NOMO-1 (cell line): ENCODE results near the gene CELF1.

Experiments
- DNase-seq, 2 experiments: peaks; one replicate each; lab custom pipeline; 2025; ENCODE audit not compliant: unreplicated experiment in 2 of 2; lab: John Stamatoyannopoulos, UW

Gene CELF1

DNA sequence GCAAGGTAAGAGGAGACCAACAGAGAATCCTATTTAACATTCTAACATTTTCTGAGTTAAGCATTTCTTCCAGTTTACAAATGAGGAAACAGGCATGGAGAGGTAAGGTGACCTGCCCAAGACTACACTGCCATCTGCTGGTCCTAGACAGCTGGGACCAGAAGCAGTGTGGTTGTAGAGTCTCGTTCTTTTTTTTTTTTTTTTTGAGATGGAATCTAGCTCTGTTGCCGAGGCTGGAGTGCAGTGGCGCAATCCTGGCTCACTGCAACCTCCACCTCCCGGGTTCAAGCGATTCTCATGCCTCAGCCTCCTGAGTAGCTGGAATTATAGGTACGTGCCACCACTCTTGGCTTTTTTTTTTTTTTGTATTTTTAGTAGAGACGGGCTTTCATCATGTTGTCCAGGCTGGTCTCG, 98.7 kb downstream of the CELF1 start:
- peak; percentile 90 to 93 for DNase-seq

DNA sequence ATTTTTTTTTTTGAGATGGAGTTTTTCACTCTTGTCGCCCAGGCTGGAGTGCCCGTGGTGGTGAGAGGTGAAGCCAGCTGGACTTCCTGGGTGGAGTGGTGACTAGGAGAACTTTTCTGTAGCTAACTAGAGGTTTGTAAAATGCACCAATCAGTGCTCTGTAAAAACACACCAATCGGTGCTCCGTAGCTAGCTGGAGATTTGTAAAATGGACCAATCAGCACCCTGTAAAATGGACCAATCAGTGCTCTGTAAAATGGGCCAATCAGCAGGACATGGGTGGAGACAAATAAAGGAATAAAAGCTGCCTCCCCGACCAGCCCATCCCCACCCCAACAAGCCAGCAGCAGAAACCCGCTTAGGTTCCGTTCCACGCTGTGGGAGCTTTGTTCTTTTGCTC, 99.6 kb downstream of the CELF1 start:
- DNase-seq: no peak

DNA sequence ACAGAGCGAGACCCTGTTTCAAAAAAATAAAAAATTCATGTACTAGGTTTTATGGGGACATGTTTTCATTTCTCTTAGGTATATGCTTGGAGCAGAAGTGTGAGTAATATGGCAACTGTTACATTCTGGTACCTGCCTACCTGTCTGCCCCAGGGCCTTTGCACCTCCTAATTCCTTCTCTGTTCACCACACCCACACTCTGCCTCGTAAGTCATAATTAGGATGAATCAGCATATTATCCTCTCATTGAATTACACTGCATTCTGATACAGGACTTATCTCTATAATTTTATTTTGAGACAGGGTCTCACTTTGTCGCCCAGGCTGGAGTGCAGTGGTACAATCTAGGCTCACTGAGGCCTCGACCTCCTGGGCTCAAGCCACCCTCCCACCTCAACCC, 100.9 kb downstream of the CELF1 start:
- no peak for DNase-seq

GRCh38 chr11:47451436-47451835, 101.5 kb downstream of the CELF1 start:
- DNase-seq: no peak

DNA sequence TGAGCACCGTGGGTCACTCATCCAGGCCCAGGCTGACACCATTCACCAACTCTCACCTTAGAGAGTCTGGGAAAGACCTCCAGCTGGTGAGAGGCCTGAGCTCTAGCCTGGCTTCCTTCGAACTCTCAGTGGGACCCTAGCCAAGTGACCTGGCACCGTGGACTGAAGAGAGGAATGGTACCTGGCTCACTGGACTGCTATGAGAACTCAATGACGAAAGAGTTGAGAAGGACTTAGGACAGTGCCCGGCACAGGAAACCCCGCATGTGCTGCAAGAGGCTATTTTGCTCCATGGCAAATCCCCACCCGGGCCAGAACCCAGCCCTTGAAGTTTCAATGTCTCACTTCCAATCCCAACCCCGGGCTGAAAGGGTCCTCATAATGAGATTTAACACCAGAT, 103.4 kb downstream of the CELF1 start:
- no peak for DNase-seq

- no peak for DNase-seq
Measured at GRCh38 chr11:47448566-47449427, 104.1 kb downstream of the CELF1 start, which contains the start of gene RAPSN. Gene RAPSN, minus strand, starts transcription at chr11:47449136. Its CDS starts 172 bp downstream, at chr11:47448964.

- no peak for DNase-seq
Measured at GRCh38 chr11:47447906-47448305, 105.0 kb downstream of the CELF1 start.

- no peak for DNase-seq
Measured at GRCh38 chr11:47446833-47447232, 106.1 kb downstream of the CELF1 start.

- no peak for DNase-seq
Measured at GRCh38 chr11:47445840-47446239, 107.1 kb downstream of the CELF1 start.

GRCh38 chr11:47443817-47444216, 109.1 kb downstream of the CELF1 start:
- no peak for DNase-seq

GRCh38 chr11:47443028-47443700, 109.8 kb downstream of the CELF1 start:
- no peak for DNase-seq

DNA sequence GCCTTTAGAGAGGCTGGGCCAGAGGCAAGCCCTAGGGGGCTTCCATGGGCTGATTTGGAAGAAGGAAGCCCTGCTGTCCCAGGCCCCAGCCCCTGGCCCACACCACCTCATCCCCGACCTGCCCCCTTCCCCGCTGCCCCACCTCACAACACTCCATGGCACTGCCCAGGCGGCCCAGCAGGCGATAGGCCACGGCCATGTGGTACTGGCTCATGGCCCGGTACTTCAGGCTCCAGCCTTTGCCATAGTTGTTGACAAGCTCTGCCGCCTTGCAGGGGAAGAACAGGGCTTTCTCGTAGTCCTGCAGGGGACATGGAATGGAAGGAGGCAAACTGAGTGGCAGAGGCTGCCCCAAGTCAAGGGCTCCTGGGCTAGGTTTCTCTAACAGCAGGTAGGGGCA, 110.4 kb downstream of the CELF1 start:
- DNase-seq: no peak

DNA sequence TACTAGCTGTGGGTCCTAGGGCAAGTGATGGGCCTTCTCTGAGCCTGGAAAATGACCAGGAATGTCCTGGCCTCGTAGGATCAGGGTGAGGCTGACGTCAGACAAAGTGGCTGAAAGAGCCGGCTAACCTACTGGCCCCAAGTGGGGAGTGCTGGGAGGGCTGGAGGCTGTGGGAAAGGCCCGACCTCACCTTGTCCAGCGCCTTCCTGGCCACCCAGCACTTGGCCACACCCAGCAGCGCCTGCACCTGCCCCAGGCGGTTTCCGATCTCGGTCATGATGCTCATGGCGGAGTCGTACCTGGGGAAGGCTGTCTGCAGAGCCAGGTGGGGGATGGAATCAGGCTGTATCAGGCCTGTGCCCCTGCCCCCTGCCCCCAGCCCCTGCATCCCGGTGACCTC, 111.5 kb downstream of the CELF1 start:
- DNase-seq: no peak

- no peak for DNase-seq
Measured at GRCh38 chr11:47440054-47440476, 112.9 kb downstream of the CELF1 start.

DNA sequence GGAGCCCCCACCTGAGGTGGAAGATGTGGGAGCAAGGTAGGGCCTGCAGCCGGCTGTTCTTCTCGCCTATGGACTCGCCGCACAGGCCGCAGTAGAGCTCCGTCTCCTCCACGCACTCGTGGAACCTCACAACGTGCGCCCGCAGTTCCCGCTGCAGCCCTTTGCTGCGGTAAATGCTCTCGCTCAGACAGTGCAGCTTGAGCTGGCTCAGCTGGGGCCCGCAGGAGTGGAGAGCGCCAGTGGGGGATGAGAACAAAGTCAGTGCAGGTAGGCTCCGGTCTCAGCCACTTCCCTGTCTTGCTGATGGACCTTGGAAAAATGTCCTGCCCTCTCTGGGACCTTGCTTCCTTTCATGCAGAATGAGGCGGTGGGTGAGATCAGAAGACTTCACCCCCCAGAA, 114.2 kb downstream of the CELF1 start:
- DNase-seq: no peak

DNA sequence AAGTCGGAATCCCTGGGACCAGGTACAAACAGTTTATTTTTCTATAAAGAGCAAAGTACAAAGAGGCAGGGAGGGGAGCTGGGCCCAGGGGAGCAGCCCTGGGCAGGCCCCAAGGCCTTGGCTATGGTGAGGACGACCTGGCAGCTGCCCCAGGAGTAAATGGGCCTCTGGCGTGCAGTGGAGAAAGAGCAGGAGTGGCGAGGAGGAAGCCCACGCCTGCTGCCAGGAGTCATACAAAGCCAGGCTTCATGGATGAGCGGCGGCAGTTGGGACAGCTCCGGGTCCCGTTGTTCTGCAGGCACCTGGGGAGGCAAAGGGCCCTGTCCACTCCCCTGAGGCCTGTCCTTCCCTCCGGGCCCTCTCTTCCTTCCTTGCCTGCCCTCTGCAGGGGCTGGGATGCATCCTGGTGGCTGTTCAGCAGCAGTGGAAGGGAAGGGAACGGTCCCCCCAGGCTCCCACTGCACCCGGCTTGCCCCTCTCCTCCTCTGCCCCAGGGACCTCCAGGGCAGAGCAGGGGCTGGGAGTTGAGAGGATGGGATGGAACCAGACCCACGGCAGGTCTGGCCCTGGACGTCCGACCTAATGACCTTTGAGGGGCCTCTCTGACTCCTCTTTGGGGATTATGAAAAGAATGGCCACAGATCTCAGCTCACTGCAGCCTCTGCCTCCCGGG, 115.0 kb downstream of the CELF1 start:
- no peak for DNase-seq

DNA sequence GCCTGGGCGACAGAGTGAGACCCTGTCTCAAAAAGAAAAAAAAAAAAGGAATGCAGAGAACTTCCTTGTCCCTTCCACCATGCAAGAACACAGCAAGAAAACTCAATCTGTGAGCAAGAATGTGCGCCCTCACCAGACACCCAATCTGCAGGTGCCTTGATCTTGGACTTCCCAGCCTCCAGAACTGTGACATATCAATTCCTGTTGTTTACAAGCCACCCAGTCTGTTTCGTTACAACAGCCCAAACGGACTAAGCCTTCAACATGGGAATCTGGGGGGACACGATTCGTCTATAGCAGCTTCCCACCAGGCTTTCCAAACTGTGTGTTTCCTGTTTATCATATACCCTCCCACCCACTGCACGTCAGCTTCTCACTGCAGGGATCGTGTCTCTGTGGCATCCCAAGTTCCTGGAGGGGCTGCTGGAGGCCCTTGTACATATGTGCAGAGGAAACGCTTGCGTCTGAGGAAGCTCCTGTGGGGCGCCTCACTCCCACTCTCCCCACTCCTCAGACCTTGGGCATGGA, 115.7 kb downstream of the CELF1 start:
- DNase-seq: no peak

GRCh38 chr11:47436726-47437125, 116.2 kb downstream of the CELF1 start:
- no peak for DNase-seq

DNA sequence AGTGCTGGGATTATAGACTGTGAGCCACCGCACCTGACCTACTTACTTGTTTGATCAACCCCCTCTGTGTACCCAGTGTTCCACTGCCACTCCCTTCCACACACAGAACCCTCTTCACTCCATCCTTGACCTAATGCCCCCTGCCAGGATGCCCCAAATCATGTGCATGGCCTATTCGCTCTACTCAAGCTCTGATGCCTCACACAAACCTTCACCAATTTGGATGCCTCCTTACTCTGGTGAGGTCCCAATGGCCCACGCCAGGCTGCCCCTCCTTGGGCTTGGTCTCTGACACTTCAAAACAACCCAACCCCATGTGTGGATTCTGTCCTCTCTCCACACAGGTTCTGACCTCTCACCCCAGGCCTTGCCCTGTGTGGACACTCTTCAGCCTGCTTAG, 117.2 kb downstream of the CELF1 start:
- DNase-seq: no peak

GRCh38 chr11:47434011-47434786, 118.7 kb downstream of the CELF1 start:
- no peak for DNase-seq

GRCh38 chr11:47433157-47433556, 119.8 kb downstream of the CELF1 start:
- DNase-seq: no peak
